Erythroblast (primary cell): ENCODE results near the gene CDC23.
"Not testable (repeated sequence)": the region's sequence is repeated elsewhere in the genome, so short reads cannot be mapped to it uniquely, and the experiment has no call there.

Experiments used
- DNase-seq, 2 experiments: peaks; one replicate each; lab custom pipeline; 2025; lab: John Stamatoyannopoulos, UW
- GATA1 ChIP-seq: IDR thresholded peaks from 2 replicates; pipeline ENCODE4 v1.6.1; 2011; ENCODE audit warnings: low read depth, mild to moderate bottlenecking, control low read depth, low read length, moderate library complexity
- POLR2A ChIP-seq: IDR thresholded peaks from 2 replicates; pipeline ENCODE4 v1.6.1; 2011; ENCODE audit warnings: mild to moderate bottlenecking, low read length

Gene CDC23

DNA sequence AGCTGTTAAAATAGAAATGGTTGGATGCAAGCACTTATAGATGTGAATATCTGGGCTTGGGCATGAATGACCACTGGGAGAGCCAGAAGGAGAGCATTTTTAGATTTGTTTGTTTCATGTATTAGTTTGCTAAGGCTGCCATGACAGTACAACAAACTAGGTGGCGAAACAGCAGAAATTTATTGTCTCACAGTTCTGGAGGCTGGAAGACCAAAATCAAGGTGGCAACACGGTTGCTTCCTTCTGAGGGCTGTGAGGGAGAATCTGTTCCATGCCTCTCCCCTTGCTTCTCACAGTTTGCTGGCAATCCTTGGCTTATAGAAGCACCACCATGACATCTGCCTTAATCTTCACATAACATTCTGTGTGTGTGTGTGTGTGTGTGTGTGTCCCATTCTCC lies 20.2 kb upstream of the CDC23 start:
- DNase-seq, result no peak
- no peak for TF ChIP-seq POLR2A
- TF ChIP-seq GATA1, result no peak

DNA sequence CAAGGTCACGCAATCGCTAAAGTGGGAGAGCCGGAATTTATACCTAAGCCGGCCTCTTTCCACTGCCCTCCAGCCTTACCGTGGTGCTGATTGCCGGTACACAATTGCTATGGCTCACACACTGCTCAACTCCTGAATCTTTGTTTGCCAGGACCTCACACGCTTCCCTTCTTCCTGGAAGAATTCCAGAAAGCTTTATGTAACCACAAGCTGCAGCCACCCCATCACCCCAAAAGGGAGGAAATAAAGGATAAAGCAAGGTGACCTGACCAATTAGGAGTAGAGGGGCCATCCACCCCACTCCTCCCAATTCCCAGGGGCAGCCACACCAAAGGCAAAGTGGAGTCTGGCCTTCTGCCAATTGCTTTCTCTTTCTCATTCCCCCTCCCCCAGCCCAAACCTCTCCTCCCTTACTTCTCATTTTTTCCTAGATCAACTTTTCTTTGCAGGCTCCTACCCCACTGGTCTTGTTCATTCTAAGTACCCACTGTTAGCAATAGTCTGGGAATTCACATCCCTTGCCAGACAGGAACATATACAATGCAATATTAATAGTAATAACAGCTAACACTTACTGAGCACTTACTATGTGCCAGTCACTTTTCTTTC lies 18.0 kb upstream of the CDC23 start:
- DNase-seq, result no peak

DNA sequence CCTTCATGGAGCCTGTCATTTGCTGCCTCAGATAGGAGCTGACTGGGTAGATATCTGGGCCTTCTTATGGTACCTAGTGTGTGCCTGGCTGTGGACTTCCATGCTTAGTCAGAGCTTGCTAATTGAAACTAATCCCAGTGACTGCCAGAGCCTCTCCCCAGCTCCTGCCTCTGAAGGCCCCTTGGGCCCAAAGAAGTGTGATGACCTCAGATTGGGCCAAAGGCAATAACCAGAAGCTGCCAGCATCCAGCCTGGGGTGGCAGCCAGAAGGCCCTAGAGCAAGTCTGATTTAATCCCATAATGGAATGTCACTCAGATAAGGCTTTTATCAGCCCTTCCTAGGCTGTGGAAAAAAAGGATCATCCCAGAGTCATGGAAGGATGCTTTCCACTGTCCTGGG lies 17.1 kb upstream of the CDC23 start:
- no peak for DNase-seq
- TF ChIP-seq GATA1 (no peak), POLR2A (no peak)

More for the DNA sequence above, 18.0 kb upstream of the CDC23 start:
- TF ChIP-seq GATA1, result no peak
- no peak for TF ChIP-seq POLR2A

DNA sequence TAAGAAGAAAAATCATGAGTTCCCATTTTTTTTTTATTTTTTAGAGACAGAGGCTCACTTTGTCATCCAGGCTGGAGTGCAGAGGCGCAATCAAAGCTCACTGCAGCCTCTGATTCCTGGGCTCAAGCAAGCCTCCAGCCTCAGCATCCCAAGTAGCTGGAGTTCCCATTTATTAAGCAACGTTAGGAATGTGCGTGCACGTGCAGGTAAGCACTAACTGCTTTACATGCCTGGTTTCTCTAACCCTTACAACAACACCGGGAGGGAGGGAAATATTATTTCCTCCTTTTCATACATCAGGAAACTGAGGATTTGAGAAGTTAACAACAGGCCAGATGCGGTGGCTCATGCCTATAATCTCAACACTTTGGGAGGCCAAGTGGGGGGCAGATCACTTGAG lies 16.3 kb upstream of the CDC23 start:
- DNase-seq, result no peak
- no peak for TF ChIP-seq POLR2A
- TF ChIP-seq GATA1, result no peak

DNA sequence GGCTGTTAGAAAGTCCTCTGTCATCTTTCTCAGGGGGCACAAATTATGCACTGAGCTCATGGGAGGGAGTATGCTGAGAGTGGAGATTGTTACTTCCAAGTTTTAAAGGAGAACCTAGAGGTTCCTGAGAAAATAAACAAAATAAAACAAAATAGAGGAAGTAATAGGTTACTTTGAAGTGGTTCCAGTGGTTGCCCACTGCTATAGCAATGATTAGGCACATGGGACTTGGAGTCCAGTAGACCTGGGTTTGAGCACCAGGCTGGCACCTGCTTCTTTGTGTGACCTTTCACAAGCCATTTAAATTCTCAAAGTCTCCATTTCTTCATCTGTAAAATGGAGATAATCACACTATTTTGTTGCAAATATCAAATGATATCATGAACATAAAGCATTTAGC lies 13.8 kb upstream of the CDC23 start:
- no peak for DNase-seq
- no peak for TF ChIP-seq GATA1
- TF ChIP-seq POLR2A, result no peak

DNA sequence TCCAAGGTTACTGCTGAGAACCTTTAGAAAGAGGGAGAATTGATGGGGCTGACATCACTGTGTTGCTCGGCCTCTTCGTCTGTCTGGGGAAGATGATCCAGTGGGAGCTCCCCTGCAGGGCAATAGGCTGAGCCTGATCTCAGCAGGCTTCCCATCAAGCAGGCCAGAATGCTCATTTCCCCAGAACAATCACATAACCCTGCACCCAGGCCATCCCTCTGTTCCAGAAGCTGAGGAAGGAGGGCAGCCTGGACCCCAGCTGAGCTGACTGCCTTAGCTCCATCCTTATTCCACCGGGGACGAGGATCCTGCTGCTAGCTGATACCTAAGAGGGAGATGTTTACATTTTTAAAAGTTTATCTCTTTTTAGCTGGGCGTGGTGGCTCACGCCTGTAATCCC lies 11.6 kb upstream of the CDC23 start:
- DNase-seq, result no peak
- TF ChIP-seq GATA1, result no peak
- TF ChIP-seq POLR2A, result no peak

DNA sequence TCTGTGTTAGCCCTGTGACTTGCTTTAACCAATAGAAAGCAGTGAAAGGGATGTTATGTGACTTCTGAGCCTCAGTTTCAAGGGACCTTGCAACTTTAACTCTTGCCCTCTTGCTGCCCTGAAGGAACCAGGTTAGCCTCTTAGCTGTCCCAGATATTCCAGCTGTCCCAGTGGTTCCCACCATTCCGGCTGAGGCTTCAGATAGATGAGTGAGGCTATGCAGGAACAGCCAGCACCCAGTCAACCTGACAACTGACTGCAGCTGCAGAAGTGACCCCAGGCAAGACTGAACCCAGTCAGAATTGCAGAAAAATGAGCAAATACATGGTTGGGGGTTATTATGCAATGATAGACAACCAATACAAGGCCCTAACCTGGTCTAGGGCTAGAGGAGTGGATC lies 10.4 kb upstream of the CDC23 start:
- no peak for TF ChIP-seq GATA1
- no peak for TF ChIP-seq POLR2A

DNA sequence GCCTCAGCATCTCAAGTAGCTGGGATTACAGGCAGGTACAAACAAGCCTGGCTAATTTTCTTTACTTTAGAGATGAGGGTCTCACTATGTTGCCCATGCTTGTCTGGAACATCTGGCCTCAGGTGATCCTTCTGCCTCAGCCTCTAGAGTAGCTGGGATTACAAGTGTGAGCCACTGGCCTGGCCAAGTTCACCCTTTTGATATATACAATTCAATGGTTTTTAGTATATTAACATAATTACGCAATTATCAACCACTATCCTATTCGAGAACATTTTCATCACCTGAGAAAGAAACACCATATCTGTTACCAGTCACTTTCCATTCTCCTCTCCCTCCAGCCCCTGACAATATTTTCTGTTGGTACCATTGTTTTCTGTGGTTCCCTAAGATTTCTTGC lies 3.7 kb upstream of the CDC23 start:
- no peak for TF ChIP-seq GATA1
- TF ChIP-seq POLR2A, result no peak
- DNase-seq, result no peak

More for the DNA sequence above, 10.4 kb upstream of the CDC23 start:
- no peak for DNase-seq

DNA sequence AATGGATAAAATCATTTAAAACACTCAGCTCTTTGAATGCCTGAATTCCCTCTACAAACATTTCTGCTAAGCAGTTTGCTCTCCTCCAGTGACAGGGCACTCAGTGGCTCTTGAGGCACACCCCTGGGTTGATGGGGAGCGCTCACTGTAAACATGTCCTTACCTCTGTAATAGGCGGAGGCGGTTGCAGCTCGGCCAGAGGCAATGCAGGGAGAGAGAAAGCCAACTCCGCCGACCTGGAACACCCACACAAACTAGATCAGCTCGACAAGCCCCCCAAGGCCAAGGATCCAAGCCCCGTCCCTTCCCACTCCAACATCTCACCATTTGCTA lies 329 bp downstream of the CDC23 start:
- TF ChIP-seq POLR2A, result no peak
- no peak for TF ChIP-seq GATA1
- DNase-seq, result peak; percentile 74 to 82

DNA sequence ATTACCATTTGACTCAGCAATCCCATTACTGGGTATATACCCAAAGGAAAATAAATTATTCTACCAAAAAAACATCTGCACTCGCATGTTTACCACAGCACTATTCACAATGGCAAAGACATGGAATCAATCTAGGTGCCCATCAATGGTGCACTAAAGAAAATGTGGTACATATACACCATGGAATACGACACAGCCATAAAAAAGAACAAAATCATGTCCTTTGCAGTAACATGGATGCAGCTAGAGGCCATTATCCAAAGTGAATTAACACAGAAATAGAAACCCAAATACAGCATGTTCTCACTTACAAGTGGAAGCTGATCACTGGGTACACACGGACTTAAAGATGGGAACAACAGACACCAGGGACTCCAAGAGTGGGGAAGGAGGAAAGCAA lies 2.1 kb downstream of the CDC23 start:
- no peak for DNase-seq
- TF ChIP-seq GATA1, result no peak
- no peak for TF ChIP-seq POLR2A

DNA sequence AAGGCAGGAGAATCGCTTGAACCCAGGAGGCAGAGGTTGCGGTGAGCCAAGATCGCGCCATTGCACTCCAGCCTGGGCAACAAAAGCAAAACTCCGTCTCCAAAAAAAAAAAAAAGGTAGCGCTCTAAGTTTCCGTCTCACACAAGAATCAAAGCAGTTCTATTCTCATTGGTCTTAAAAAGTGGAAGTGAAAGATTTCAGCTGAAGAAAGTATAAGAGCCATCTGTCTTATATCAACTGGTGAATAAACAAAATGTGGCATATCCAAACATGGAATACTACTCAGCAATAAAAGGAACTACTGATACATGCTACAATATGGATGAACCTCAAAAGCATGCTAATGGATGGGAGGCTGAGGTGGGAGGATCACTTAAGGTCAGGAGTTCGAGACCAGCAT lies 19.3 kb downstream of the CDC23 start:
- DNase-seq, result not testable (repeated sequence)

DNA sequence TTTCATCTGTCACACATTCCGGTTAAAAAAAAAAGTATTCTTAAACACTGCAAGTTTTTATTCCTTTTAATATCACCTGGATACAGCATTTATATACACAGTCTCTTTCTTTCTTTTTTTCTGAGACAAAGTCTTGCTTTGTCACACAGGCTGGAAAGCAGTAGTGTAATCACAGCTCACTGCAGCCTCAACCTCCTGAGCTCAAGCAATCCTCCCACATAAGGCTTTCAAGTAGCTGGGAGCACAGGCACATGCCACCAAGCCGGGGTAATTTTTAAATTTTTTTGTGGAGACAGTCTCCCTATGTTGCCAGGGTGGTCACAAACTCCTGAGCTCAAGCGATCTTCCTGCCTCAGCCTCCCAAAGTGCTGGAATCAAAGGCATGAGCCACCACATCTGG lies 20.3 kb downstream of the CDC23 start:
- DNase-seq, result no peak
- no peak for TF ChIP-seq POLR2A
- TF ChIP-seq GATA1, result no peak

DNA sequence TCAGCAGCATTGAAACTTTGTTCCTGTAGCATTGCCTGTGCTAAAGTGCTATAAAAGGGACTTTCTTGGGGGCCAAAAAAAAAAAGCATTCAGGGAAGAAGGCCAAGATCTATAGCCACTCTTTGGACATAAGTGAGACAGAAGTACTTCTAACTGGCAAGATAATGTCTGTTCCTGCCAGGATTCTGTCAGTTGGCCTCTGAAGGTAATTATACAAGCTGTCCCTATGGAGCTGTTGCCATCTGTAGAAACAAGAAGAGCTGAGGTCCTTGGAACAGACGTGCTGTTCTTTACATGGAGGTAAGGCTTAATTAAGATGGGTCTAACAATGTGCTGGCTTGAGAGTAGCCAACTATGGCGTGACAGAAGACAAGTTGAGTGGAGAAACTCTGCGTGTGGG lies 24.5 kb downstream of the CDC23 start:
- DNase-seq, result no peak
- no peak for TF ChIP-seq GATA1
- TF ChIP-seq POLR2A, result peak; percentile 21

DNA sequence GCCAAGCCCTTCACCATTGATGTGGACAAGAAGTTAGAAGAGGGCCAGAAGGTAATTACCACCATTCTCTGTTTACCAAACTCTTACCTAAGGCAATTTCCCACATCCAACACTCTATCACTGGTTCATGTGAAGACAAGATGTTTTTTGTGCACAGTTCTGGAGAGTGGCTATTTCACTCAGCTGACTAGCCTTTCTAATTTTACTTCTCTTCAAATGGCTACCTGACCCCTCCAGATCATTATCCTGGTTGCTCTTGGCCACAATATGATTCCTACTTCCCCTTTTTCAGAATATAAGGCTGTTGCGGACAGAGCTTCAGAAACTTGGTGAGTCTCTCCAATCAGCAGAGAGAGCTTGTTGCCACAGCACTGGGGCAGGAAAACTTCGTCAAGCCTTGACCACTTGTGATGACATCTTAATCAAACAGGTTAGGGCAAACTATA lies 27.1 kb downstream of the CDC23 start:
- TF ChIP-seq GATA1 (no peak), POLR2A (no peak)
- no peak for DNase-seq

DNA sequence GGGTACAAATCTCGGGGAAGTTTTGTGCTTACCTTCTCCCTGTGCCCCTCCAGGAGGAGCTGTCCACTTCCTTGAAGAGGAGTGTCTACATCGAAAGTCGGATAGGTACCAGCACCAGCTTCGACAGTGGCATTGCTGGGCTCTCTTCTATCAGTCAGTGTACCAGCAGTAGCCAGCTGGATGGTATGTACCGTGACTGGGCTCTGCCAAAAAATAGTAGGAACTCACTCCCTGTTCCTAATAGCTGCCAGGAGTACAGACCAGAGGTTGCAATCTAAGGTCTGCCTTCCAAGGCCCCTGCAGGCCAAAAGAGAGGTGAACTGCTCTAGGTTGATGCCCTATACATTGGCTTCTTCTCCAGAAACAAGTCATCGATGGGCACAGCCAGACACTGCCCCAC lies 30.3 kb downstream of the CDC23 start:
- no peak for DNase-seq

More for the DNA sequence above, 30.3 kb downstream of the CDC23 start:
- TF ChIP-seq GATA1, result no peak
- TF ChIP-seq POLR2A, result no peak
